Measurements from ENCODE around the gene GSTM3.
A peak's percentile ranks its signal among the peaks of the same experiment; 100 is the strongest.

The GSTM3 gene

DNA sequence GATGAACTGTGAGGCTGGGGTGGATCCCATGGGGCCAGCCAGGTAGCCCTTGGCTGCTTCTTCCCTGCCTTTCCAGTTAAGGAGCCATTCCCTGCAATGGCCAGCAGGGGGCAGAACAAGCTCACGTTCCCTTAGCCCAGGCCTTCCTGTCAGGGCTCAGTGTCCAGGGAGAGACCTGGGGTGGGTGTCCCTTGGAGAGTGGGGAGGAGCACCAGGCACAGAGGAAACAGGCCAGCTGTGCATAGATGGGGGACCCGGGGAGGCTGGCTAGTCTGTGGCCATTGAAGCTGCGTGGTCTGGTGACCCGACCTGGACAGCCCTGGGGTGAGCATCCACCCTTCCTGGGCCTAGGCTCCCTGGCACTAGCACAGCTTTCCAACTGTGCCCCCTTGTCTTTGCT lies 36.1 kb upstream of the GSTM3 start:
- Histone ChIP-seq H3K27me3 (ENCODE audit: control insufficient read depth in 5 of 5, insufficient read depth in 4 of 5, low read length in 5 of 5) (no peaks in the 10 kb centered on the region), H3K9me3 (ENCODE audit: control insufficient read depth in 5 of 5, low read length in 5 of 5) (peaks cover 0 to 6% (median 0%) of the 10 kb centered on the region in 5 donors), H3K4me3 (ENCODE audit: low read depth in 1 of 5, low read length in 5 of 5) (peak overlapping the region in 1 of 5 donors; percentile 6), H3K9ac (ENCODE audit: low read length in 5 of 5) (no peak overlapping the region), H3K4me1 (ENCODE audit: control insufficient read depth in 5 of 5, insufficient read depth in 5 of 5, low read length in 5 of 5) (peaks cover 2 to 14% (median 6%) of the 10 kb centered on the region in 5 donors), H3K27ac (ENCODE audit: low read depth, low read length) (no peak overlapping the region), H3K36me3 (ENCODE audit: control insufficient read depth in 5 of 5, insufficient read depth in 5 of 5, low read length in 5 of 5) (no peaks in the 10 kb centered on the region)

DNA sequence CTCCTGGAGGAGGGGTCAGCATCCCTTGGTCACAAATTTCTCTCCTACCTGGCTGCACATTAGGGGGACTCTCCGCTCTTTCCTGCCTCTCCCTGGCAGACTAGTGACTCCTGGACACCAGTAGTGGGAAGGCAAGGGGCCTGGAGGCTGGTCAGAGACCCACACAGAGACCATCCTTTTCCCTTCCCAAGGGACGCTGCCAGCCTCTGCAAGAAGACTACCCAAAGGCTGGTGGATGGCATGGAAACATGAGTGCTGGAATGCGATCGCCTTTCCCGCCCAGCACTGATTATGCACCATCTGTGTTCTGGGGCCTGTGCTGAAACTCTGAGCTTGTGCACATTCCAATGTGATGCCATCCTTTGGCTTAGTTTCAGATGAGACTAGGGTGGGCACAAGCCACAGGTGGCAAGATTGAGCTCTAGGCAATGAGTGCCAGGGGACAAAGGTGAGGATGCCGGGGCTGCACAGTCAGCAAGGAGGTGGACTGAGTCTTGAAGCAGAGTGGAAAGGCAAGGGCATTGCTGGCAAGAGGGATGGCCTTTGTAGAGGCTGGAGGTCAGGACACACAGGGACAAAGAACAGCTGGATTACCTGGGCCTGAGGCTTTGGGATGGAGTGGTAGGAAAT lies 35.5 kb upstream of the GSTM3 start:
- Histone ChIP-seq H3K36me3 (ENCODE audit: control insufficient read depth in 5 of 5, insufficient read depth in 5 of 5, low read length in 5 of 5) (no peaks in the 10 kb centered on the region), H3K4me3 (ENCODE audit: low read depth in 1 of 5, low read length in 5 of 5) (no peak overlapping the region), H3K4me1 (ENCODE audit: control insufficient read depth in 5 of 5, insufficient read depth in 5 of 5, low read length in 5 of 5) (peaks cover 2 to 14% (median 6%) of the 10 kb centered on the region in 5 donors), H3K9me3 (ENCODE audit: control insufficient read depth in 5 of 5, low read length in 5 of 5) (peaks cover 0 to 6% (median 0%) of the 10 kb centered on the region in 5 donors), H3K27me3 (ENCODE audit: control insufficient read depth in 5 of 5, insufficient read depth in 4 of 5, low read length in 5 of 5) (no peaks in the 10 kb centered on the region), H3K9ac (ENCODE audit: low read length in 5 of 5) (no peak overlapping the region), H3K27ac (ENCODE audit: low read depth, low read length) (no peak overlapping the region)

GRCh38 chr1:109775398-109775797 lies 34.6 kb upstream of the GSTM3 start:
- Histone ChIP-seq H3K9me3 (ENCODE audit: control insufficient read depth in 5 of 5, low read length in 5 of 5) (no peaks in the 10 kb centered on the region), H3K9ac (ENCODE audit: low read length in 5 of 5) (no peak overlapping the region), H3K27me3 (ENCODE audit: control insufficient read depth in 5 of 5, insufficient read depth in 4 of 5, low read length in 5 of 5) (no peaks in the 10 kb centered on the region), H3K4me3 (ENCODE audit: low read depth in 1 of 5, low read length in 5 of 5) (no peak overlapping the region), H3K27ac (ENCODE audit: low read depth, low read length) (no peak overlapping the region), H3K4me1 (ENCODE audit: control insufficient read depth in 5 of 5, insufficient read depth in 5 of 5, low read length in 5 of 5) (peaks cover 2 to 19% (median 11%) of the 10 kb centered on the region in 5 donors), H3K36me3 (ENCODE audit: control insufficient read depth in 5 of 5, insufficient read depth in 5 of 5, low read length in 5 of 5) (no peaks in the 10 kb centered on the region)

DNA sequence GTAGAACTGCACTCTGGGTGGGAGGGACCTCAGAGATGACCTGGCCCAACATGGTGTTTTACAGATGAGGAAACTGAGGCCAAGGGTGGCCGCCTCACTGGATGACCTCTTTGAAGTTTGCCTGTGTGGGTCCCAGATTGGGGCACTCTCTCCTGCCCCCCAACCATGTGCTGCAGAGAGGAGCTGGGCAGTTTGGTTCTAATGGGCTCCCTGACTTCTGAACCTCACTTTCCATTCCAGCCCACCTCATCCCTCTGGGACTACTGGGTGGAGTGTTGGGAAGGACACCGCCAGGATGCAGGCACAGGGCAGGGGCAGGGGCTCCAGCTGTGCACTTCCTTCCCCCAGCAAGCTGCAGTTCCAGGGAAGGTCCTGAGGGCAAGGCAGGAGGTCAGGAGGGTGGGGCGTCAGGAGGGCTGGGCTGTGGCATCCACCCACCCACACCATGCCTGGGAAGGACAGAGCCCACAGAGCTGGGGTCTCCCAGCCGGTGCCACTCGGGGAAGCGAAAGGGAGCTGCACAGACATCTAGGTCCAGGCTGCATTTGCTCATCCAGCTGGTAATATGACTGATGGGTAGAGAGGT lies 33.2 kb upstream of the GSTM3 start:
- H3K4me1 ChIP-seq (ENCODE audit: control insufficient read depth in 5 of 5, insufficient read depth in 5 of 5, low read length in 5 of 5) = peaks cover 2 to 20% (median 13%) of the 10 kb centered on the region in 5 donors
- H3K9me3 ChIP-seq (ENCODE audit: control insufficient read depth in 5 of 5, low read length in 5 of 5) = no peaks in the 10 kb centered on the region
- H3K27ac ChIP-seq (ENCODE audit: low read depth, low read length) = no peak overlapping the region
- H3K36me3 ChIP-seq (ENCODE audit: control insufficient read depth in 5 of 5, insufficient read depth in 5 of 5, low read length in 5 of 5) = no peaks in the 10 kb centered on the region
- no peaks in the 10 kb centered on the region for H3K27me3 ChIP-seq (ENCODE audit: control insufficient read depth in 5 of 5, insufficient read depth in 4 of 5, low read length in 5 of 5)
- H3K9ac ChIP-seq (ENCODE audit: low read length in 5 of 5) = no peak overlapping the region
- H3K4me3 ChIP-seq (ENCODE audit: low read depth in 1 of 5, low read length in 5 of 5) = no peak overlapping the region

DNA sequence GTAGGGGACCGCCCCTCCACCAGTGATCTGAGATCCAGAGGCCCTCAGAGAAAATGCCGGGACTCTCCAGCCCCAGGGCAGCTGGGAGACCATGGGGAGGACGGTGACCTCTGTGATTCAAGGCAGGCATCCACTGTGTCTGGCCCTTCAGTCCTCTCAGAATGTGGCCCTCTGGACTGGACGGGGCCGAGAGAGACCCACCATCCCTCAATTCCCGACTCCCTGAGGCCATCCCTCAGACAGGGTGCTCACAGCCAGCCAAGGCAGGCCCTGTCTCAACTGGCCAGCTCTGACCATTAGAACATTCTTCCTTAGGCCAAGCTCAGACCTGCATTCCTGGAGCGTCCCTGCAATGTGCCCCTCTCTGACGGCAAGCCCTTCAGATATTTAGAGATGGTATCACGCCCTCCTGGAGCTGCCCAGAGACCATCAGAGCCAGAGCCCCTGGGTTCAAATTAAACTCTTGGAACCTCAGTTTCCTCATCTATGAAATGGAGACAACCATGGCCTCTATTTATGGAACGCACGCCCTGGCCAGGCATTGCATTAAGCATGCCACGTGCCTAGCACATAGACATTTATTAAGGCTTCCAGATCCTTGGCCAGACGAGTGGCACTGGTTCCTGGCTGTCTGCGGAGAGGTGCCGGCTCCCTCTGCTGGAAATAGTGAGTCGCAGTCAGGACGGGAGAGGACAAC lies 32.5 kb upstream of the GSTM3 start:
- no peak overlapping the region for H3K27ac ChIP-seq (ENCODE audit: low read depth, low read length)

DNA sequence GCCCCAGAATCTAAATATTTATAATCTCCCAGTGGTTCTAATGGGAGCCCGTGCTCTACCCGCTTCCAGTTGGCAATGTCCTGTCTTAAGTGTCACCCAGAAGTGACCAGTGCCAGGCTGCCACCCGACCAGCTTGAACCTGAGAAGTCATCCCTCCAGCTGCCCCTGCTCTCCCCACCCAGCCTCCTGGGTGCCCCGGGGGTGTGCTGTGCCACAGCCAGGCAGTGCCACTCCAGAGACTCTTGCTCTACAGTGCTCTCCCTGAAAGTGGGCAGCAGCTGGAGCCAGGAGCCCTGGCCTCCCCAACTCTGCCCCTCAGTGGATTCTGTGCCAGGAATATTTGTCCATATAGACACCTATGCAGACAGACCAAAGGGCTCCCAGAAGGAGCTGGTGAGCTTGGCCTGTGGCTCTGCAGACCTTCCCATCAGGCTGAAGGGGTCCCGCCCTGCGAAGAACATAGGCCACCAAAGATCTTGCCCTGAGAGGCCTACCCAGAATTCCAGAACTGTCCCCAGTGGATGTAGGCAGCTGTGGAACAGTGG lies 31.9 kb upstream of the GSTM3 start:
- Histone ChIP-seq H3K27me3 (ENCODE audit: control insufficient read depth in 5 of 5, insufficient read depth in 4 of 5, low read length in 5 of 5) (no peaks in the 10 kb centered on the region), H3K4me1 (ENCODE audit: control insufficient read depth in 5 of 5, insufficient read depth in 5 of 5, low read length in 5 of 5) (peaks cover 2 to 20% (median 13%) of the 10 kb centered on the region in 5 donors), H3K9ac (ENCODE audit: low read length in 5 of 5) (no peak overlapping the region), H3K9me3 (ENCODE audit: control insufficient read depth in 5 of 5, low read length in 5 of 5) (no peaks in the 10 kb centered on the region), H3K36me3 (ENCODE audit: control insufficient read depth in 5 of 5, insufficient read depth in 5 of 5, low read length in 5 of 5) (no peaks in the 10 kb centered on the region), H3K4me3 (ENCODE audit: low read depth in 1 of 5, low read length in 5 of 5) (no peak overlapping the region), H3K27ac (ENCODE audit: low read depth, low read length) (no peak overlapping the region)

More for the DNA sequence above, 32.5 kb upstream of the GSTM3 start:
- Histone ChIP-seq H3K4me3 (ENCODE audit: low read depth in 1 of 5, low read length in 5 of 5) (no peak overlapping the region), H3K36me3 (ENCODE audit: control insufficient read depth in 5 of 5, insufficient read depth in 5 of 5, low read length in 5 of 5) (no peaks in the 10 kb centered on the region), H3K9me3 (ENCODE audit: control insufficient read depth in 5 of 5, low read length in 5 of 5) (no peaks in the 10 kb centered on the region), H3K4me1 (ENCODE audit: control insufficient read depth in 5 of 5, insufficient read depth in 5 of 5, low read length in 5 of 5) (peaks cover 2 to 20% (median 13%) of the 10 kb centered on the region in 5 donors), H3K9ac (ENCODE audit: low read length in 5 of 5) (no peak overlapping the region), H3K27me3 (ENCODE audit: control insufficient read depth in 5 of 5, insufficient read depth in 4 of 5, low read length in 5 of 5) (no peaks in the 10 kb centered on the region)

DNA sequence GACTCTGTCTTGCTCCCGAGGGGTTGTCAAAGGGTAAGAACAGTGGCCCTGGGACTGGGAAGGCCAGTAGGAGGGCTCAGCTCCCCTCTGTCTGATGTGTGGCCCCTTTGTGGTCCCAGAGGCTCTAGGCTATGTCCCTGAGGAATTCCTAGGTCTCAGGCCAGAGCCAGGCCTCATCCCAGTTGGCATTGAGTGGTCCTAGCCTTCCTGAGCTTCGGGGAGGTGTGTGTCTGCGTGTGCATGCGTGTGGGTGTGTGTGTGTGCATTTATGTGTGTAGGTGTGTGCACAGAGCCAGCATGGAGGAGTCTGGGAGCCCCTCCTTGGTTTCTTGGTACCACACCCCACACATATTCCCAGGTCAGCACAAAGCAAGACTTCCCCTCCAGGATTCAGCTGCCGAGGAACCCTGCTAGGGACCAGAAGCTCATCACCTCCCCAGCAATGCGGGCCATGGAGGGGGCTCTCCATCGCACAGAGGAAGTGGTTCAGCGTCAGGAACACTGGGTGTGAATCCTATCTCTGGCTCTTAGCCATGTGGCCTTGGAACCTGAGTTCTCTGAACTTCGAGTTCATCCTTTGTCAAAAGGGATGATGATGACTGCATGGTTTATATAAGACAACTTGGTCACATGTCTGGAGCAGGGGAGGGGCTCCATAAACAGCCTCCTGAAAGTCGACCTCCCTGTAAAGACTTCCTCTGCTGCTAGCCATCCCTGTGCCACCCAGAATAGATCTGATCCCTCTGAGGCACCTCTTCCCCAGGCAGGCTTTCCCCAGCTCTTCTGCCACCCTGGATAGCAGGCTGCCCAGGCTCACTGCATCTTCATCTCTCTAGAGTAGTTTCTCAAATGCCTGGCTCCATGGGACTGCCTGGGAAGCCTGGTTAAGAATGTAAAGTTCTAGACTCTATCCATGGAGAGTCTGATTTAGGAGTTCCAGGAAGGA lies 31.1 kb upstream of the GSTM3 start:
- H3K9me3 ChIP-seq (ENCODE audit: control insufficient read depth in 5 of 5, low read length in 5 of 5) = no peaks in the 10 kb centered on the region
- H3K36me3 ChIP-seq (ENCODE audit: control insufficient read depth in 5 of 5, insufficient read depth in 5 of 5, low read length in 5 of 5) = no peaks in the 10 kb centered on the region
- no peak overlapping the region for H3K27ac ChIP-seq (ENCODE audit: low read depth, low read length)
- H3K4me1 ChIP-seq (ENCODE audit: control insufficient read depth in 5 of 5, insufficient read depth in 5 of 5, low read length in 5 of 5) = peaks cover under 1 to 14% (median 7%) of the 10 kb centered on the region in 5 donors
- H3K9ac ChIP-seq (ENCODE audit: low read length in 5 of 5) = no peak overlapping the region
- H3K27me3 ChIP-seq (ENCODE audit: control insufficient read depth in 5 of 5, insufficient read depth in 4 of 5, low read length in 5 of 5) = no peaks in the 10 kb centered on the region
- no peak overlapping the region for H3K4me3 ChIP-seq (ENCODE audit: low read depth in 1 of 5, low read length in 5 of 5)

DNA sequence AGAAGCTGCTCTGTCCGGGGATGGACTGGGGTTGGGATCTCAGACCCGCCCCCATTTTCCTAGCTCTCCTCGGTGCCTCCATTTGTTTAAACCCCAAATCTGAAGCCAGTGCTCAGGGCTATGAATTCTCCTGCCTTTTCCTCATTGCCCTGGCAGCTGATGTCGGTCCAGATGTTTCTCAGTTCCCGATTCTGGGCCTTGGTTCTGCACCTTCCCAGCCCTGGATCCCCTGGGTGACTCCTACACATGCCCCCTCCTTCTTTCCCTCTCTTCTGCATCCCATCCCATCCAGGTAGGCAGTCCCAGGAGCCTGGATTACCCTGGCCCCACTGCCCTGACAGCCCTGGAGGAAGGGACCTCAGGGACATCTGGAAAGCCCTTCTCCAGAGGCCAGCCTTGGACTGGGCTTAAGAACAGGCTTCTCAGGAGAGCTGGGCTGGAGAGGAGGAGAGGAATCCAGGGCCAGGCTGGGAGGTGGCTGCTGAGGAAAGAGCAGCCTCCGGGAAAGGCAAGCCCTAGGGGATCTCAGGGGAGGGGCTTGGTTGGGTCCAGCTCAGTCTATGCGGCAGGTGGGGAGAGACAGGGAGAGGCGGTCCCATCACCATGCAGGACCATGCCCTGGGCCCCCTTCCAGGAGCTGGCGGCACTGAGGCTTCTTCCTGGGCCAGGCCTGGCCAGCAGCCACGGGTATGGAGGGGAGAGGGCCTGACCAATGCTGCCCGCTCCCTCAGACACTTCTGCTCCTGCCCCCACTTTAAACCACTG lies 29.7 kb upstream of the GSTM3 start:
- H3K9me3 ChIP-seq (ENCODE audit: control insufficient read depth in 5 of 5, low read length in 5 of 5) = no peaks in the 10 kb centered on the region
- no peak overlapping the region for H3K4me3 ChIP-seq (ENCODE audit: low read depth in 1 of 5, low read length in 5 of 5)
- peaks cover 0 to 12% (median 6%) of the 10 kb centered on the region in 5 donors for H3K4me1 ChIP-seq (ENCODE audit: control insufficient read depth in 5 of 5, insufficient read depth in 5 of 5, low read length in 5 of 5)
- H3K27ac ChIP-seq (ENCODE audit: low read depth, low read length) = no peak overlapping the region
- peak overlapping the region in 1 of 5 donors; percentile 8 for H3K9ac ChIP-seq (ENCODE audit: low read length in 5 of 5)
- no peaks in the 10 kb centered on the region for H3K27me3 ChIP-seq (ENCODE audit: control insufficient read depth in 5 of 5, insufficient read depth in 4 of 5, low read length in 5 of 5)
- no peaks in the 10 kb centered on the region for H3K36me3 ChIP-seq (ENCODE audit: control insufficient read depth in 5 of 5, insufficient read depth in 5 of 5, low read length in 5 of 5)

Measured in subcutaneous abdominal adipose tissue (tissue), 5 donors.